GM12873 (cell line): Measurements from ENCODE around the gene ATP5MK.

ENCODE experiments used
- CTCF ChIP-seq: IDR thresholded peaks from 2 replicates; pipeline ENCODE4 v1.5.1; 2012; ENCODE audit warnings: low read depth, mild to moderate bottlenecking, moderate library complexity, low read length, control low read depth; ENCODE audit not compliant: insufficient read depth; ENCODE audit errors: missing control alignments

ATP5MK gene

DNA sequence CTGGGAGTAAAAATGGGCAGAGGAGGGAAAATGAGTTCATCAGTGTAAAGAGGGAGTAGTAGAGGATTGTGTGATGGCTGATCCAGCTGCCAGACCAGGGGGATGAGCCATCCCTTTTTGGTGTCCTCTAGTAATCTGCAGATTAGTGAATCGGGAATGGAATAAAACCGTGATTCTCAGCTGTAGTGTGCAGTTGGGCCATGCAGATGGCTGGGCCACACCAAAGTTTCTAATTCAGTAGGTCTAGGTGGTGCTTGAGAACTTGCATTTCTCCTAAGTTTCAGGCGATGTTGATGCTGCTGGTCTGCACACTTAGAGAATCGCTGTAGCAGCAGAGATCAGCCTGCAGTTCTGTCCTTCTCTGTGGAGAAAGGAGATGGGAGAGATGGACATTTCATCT, 22.8 kb upstream of the ATP5MK start:
- TF ChIP-seq CTCF, result no peak

DNA sequence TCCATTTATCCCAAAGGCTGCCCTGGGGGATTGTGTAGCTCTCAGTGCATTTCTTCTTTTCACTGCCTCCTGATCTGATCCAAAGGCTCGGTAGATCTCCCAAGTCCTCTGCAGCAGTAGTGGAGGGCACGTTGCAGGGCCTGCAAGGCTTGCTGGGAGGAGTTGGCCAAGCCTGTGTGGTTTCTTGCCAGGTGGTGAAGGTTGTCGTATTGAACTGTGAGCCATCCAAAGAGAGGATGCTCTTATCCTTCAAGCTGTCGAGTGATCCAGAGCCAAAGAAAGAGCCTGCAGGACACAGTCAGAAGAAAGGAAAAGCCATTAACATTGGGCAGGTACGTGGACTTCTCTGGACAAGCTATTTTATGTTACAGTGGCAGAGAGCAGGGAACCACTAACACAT, 21.3 kb upstream of the ATP5MK start:
- TF ChIP-seq CTCF, result no peak

DNA sequence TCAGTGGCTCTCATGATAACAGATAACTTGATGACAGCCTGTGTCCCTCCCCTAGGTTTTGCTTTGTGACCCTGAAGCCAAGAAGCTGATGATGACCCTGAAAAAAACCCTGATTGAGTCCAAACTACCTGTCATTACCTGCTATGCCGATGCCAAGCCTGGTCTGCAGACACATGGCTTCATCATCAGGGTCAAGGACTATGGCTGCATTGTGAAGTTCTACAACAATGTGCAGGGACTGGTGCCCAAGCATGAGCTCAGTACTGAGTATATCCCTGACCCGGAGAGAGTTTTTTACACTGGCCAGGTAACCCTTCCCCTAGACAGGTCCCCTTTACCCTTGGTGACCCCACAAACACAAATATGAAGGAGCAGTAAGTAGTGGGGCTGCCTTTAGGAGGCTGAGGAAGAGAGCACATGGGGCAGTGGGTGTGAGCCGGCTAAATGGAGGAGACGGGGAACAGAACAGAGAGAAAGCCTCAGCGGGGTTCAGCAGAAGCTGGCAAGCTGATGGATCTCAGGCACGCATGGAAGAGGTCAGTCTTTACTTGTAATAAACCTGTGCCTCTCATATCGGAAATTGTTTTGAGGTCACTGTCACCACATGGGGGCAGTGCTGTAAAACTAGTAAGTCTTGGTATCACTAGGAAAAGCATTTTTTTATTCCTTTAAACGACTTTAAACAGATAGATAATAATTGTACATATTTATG, 20.3 kb upstream of the ATP5MK start:
- peak; percentile 59 for TF ChIP-seq CTCF

GRCh38 chr10:103415581-103415980, 19.3 kb upstream of the ATP5MK start:
- no peak for TF ChIP-seq CTCF

DNA sequence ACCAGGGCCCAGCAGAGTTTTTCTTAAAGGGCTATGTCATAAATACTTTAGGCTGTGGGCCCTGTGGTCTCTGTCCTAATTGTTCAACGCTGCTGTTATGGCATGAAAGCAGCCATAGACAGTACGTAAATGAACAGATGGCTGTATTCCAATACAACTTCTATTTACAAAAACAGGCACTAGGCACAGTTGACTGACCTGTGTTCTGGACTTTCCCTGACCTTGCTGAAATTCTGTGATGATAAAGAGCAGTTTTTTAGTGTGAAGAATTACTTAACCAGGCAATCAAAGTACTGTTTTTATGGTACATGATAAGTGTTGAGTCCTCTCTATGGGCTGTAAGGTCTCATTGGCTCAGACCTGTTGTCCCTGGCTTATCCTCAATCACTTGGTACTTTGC, 17.3 kb upstream of the ATP5MK start:
- TF ChIP-seq CTCF, result no peak

DNA sequence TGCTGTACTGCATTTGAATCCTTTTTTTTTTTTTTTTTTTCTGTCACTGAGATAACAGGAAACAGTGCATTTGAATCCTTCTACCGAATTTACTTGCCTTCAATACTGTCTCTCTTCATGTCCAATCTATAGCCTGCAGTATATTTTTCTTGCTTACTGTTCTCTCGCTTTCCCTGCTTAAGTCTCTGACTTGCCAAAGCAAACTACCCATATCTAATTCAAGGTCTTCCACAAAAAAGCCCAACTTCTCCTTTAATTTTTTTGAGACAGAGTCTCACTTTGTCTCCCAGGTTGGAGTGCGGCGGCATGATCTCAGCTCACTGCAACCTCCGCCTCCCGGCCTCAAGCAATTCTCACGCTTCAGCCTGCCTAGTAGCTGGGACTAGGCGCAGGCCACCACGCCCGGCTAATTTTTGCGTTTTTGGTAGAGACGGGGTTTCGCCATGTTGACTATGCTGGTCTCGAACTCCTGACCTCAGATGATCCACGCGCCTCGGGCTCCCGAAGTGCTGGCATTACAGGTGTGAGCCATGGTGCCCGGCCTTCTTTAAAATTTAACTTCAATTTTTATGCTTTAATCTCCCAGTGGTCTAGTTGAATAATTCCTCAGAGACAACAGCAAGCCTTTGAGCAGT, 1.0 kb upstream of the ATP5MK start:
- no peak for TF ChIP-seq CTCF

DNA sequence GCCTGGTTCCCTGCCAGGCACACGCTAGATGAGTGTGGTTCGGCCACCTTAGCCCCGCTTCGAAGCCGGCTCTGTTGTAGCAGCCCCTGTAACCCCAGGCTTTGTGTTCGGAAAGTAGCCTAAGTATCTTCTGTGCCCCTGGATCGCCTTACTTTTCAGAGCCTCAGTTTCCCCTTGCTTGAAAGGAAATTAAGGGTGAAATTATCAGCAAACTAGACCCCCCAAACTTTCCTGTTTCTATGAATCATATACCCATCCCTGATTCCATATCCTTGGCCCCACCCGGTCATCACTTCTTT, 463 bp upstream of the ATP5MK start:
- TF ChIP-seq CTCF, result no peak

DNA sequence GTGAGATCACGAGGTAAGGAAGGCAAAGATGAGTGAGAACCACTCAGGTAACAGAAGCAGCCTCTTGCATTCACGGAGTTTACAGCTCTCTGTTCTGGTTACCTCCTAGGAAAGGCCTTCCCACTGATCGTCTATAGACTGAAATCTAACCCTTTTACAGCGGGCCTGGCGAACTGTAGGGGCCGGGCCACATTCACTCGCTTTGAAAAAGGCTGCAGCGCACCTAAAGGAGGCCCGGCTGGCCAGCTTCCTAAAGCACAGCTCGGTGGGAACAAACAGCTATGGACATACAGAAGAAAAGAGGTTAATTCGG, 565 bp downstream of the ATP5MK start:
- TF ChIP-seq CTCF, result no peak
